HCT116 (cell line): ENCODE results near the gene ATXN7L2.
A peak's percentile ranks its signal among the peaks of the same experiment; 100 is the strongest.

Source experiments
- CEBPB ChIP-seq: IDR thresholded peaks from 2 replicates; pipeline ENCODE4 v1.6.1; 2012; ENCODE audit warnings: low read depth
- CTCF ChIP-seq, 3 experiments: fragments of 200-600 bp in 1 of 3; sonication (generic) in 1 of 3; IDR thresholded peaks in 2 of 3; conservative IDR thresholded peaks in 1 of 3; 2 replicates each; pipeline ENCODE4 v1.5.1; 2012 to 2017; ENCODE audit warnings: low read depth in 2 of 3, low read length in 2 of 3, antibody characterized with exemption in 1 of 3, borderline replicate concordance in 1 of 3, control low read depth in 1 of 3, mild to moderate bottlenecking in 1 of 3, mixed read lengths in 1 of 3, mixed run types in 1 of 3, moderate library complexity in 1 of 3; ENCODE audit not compliant: insufficient read depth in 1 of 3
- POLR2A ChIP-seq: IDR thresholded peaks from 2 replicates; pipeline ENCODE4 v1.7.0; 2011; ENCODE audit warnings: borderline replicate concordance; ENCODE audit not compliant: insufficient read depth, insufficient read length; ENCODE audit errors: extremely low read depth
- SRF ChIP-seq: IDR thresholded peaks from 2 replicates; pipeline ENCODE4 v1.6.1; 2012; ENCODE audit warnings: low read depth
- YY1 ChIP-seq: IDR thresholded peaks from 2 replicates; pipeline ENCODE4 v1.6.1; 2011; ENCODE audit warnings: low read length, low read depth, moderate library complexity, mild to moderate bottlenecking; ENCODE audit not compliant: insufficient replicate concordance; ENCODE audit errors: extremely low read depth

GRCh38 chr1:109499661-109500536, 16.2 kb downstream of the ATXN7L2 start:
- TF ChIP-seq POLR2A (no peak), CEBPB (no peak), CTCF (IDR thresholded peaks at IDR 0.05 in 2 of 3, conservative IDR thresholded peaks at IDR 0.05 in 1 of 3; ENCODE audit: borderline replicate concordance in 1 of 3, insufficient read depth in 1 of 3, low read depth in 2 of 3, low read length in 2 of 3) (peak; percentile 42 to 67 (median 66); a peak in 5 of 6 replicates), SRF (no peak), YY1 (no peak)
